ENCODE measurements around the gene FXYD7. TPM values are rescaled to one million over a fixed set of nuclear protein-coding genes. Genes with fewer than 3 reads are reported as not detected.

The FXYD7 gene
- total and polyA plus RNA-seq, 2 of the 13 experiments (the other 11 are each of a cell fraction or from before 2014, with no cell fraction given): 0.55 TPM; not detected in 1

DNA sequence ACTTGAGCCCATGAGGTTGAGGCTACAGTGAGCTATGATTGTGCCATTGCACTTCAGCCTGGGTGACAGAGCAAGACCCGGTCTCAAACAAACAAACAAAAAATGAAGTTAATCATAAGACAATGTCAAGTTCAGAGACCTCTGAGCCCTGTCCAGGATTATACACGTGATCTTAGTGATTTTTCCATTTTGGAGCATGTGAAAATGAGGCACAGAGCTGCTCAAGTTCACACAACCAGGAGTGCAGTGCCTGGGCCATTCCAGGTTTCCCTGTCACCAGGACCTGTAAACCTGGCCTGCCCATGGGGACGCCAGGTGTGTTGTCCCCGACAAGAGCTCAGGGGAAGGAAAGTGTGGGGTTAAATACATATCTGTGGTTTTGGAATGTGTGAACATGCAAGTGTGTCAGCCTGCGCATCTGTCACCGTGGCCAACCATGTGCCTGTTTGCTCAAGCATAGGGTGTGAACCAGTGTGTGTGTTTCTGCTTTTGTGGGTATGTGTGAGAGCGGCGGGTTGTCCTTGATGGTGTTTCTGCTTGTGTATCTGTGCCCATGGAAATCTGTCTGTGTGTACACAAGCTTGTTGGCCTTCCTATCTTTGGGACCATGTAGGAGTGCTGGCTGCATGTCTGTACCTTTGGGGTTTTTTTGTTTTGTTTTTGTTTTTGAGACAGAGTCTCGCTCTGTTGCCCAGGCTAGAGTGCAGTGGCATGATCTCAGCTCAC, 5.9 kb upstream of the FXYD7 start (continued):
- TF ChIP-seq, protein P1, sequence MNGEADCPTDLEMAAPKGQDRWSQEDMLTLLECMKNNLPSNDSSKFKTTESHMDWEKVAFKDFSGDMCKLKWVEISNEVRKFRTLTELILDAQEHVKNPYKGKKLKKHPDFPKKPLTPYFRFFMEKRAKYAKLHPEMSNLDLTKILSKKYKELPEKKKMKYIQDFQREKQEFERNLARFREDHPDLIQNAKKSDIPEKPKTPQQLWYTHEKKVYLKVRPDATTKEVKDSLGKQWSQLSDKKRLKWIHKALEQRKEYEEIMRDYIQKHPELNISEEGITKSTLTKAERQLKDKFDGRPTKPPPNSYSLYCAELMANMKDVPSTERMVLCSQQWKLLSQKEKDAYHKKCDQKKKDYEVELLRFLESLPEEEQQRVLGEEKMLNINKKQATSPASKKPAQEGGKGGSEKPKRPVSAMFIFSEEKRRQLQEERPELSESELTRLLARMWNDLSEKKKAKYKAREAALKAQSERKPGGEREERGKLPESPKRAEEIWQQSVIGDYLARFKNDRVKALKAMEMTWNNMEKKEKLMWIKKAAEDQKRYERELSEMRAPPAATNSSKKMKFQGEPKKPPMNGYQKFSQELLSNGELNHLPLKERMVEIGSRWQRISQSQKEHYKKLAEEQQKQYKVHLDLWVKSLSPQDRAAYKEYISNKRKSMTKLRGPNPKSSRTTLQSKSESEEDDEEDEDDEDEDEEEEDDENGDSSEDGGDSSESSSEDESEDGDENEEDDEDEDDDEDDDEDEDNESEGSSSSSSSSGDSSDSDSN (CRISPR knock-in tag; IDR thresholded peaks at IDR 0.05): 0 out of 2 replicates have a peak, but pooled peaks have one; percentile 20
- TF ChIP-seq ZNF383 (CRISPR knock-in tag; IDR thresholded peaks at IDR 0.05; ENCODE audit: borderline replicate concordance) (no peak), ZNF614 (CRISPR knock-in tag; IDR thresholded peaks at IDR 0.05; ENCODE audit: borderline replicate concordance) (no peak), ZNF264 (CRISPR knock-in tag; IDR thresholded peaks at IDR 0.05) (0 out of 2 replicates have a peak, but pooled peaks have one; percentile 38), MED13 (CRISPR knock-in tag; IDR thresholded peaks at IDR 0.05) (no peak), PPARG (CRISPR knock-in tag; conservative IDR thresholded peaks at IDR 0.05) (0 out of 2 replicates have a peak, but pooled peaks have one; percentile 16), ZNF343 (CRISPR knock-in tag; IDR thresholded peaks at IDR 0.05) (peak; percentile 49; the same call in 1 of the 2 replicates), RCOR2 (CRISPR knock-in tag; IDR thresholded peaks at IDR 0.05) (no peak), NPAS2 (CRISPR knock-in tag; IDR thresholded peaks at IDR 0.05; ENCODE audit: borderline replicate concordance) (no peak), SP5 (CRISPR knock-in tag; IDR thresholded peaks at IDR 0.05; ENCODE audit: borderline replicate concordance, low read depth) (no peak), REXO4 (CRISPR knock-in tag; IDR thresholded peaks at IDR 0.05; ENCODE audit: borderline replicate concordance) (no peak), SALL2 (CRISPR knock-in tag; IDR thresholded peaks at IDR 0.05) (no peak), RBM22 (optimal IDR thresholded peaks at IDR 0.05; ENCODE audit: low read length) (no peak), KDM5A (IDR thresholded peaks at IDR 0.05; ENCODE audit: borderline replicate concordance, low read length) (no peak), ZFAT (CRISPR knock-in tag; conservative IDR thresholded peaks at IDR 0.05) (no peak), ZNF20 (CRISPR knock-in tag; IDR thresholded peaks at IDR 0.05) (no peak), ZNF337 (CRISPR knock-in tag; IDR thresholded peaks at IDR 0.05; ENCODE audit: borderline replicate concordance, low read depth) (no peak), ZNF644 (CRISPR knock-in tag; IDR thresholded peaks at IDR 0.05; ENCODE audit: low read depth) (no peak), KLF9 (CRISPR knock-in tag; IDR thresholded peaks at IDR 0.05; ENCODE audit: low read depth) (no peak), ZNF678 (CRISPR knock-in tag; IDR thresholded peaks at IDR 0.05) (no peak), SMC3 (IDR thresholded peaks at IDR 0.05; ENCODE audit: low read length) (no peak)
- TF ChIP-seq, protein P2, sequence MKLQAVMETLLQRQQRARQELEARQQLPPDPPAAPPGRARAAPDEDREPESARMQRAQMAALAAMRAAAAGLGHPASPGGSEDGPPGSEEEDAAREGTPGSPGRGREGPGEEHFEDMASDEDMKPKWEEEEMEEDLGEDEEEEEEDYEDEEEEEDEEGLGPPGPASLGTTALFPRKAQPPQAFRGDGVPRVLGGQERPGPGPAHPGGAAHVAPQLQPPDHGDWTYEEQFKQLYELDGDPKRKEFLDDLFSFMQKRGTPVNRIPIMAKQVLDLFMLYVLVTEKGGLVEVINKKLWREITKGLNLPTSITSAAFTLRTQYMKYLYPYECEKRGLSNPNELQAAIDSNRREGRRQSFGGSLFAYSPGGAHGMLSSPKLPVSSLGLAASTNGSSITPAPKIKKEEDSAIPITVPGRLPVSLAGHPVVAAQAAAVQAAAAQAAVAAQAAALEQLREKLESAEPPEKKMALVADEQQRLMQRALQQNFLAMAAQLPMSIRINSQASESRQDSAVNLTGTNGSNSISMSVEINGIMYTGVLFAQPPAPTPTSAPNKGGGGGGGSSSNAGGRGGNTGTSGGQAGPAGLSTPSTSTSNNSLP (IDR thresholded peaks at IDR 0.05; ENCODE audit: low read depth, low read length): 0 out of 2 replicates have a peak, but pooled peaks have one; percentile 8
- TF ChIP-seq, protein P3, sequence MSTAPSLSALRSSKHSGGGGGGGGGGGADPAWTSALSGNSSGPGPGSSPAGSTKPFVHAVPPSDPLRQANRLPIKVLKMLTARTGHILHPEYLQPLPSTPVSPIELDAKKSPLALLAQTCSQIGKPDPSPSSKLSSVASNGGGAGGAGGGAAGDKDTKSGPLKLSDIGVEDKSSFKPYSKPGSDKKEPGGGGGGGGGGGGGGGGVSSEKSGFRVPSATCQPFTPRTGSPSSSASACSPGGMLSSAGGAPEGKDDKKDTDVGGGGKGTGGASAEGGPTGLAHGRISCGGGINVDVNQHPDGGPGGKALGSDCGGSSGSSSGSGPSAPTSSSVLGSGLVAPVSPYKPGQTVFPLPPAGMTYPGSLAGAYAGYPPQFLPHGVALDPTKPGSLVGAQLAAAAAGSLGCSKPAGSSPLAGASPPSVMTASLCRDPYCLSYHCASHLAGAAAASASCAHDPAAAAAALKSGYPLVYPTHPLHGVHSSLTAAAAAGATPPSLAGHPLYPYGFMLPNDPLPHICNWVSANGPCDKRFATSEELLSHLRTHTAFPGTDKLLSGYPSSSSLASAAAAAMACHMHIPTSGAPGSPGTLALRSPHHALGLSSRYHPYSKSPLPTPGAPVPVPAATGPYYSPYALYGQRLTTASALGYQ (CRISPR knock-in tag; IDR thresholded peaks at IDR 0.05): no peak; the same call in 1 of the 2 replicates

Measured in HepG2 (cell line).